NCI-H1092 (cell line): ENCODE results near the gene DYNLL2.
"Not testable (repeated sequence)": the region's sequence is repeated elsewhere in the genome, so short reads cannot be mapped to it uniquely, and the experiment has no call there.

Experiments used
- DNase-seq: peaks from one replicate; lab custom pipeline; 2025; lab: John Stamatoyannopoulos, UW

The DYNLL2 gene

DNA sequence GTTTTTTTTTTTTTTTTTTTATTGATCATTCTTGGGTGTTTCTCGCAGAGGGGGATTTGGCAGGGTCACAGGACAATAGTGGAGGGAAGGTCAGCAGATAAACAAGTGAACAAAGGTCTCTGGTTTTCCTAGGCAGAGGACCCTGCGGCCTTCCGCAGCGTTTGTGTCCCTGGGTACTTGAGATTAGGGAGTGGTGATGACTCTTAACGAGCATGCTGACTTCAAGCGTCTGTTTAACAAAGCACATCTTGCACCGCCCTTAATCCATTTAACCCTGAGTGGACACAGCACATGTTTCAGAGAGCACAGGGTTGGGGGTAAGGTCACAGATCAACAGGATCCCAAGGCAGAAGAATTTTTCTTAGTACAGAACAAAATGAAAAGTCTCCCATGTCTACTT is 10.0 kb upstream of the DYNLL2 start:
- DNase-seq, result not testable (repeated sequence)

DNA sequence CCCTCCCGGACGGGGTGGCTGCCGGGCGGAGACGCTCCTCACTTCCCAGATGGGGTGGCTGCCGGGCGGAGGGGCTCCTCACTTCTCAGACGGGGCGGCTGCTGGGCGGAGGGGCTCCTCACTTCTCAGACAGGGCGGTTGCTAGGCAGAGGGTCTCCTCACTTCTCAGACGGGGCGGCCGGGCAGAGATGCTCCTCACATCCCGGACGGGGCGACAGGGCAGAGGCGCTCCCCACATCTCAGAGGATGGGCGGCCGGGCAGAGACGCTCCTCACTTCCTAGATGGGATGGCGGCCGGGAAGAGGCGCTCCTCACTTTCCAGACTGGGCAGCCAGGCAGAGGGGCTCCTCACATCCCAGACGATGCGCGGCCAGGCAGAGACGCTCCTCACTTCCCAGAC is 8.8 kb upstream of the DYNLL2 start:
- DNase-seq, result not testable (repeated sequence)

DNA sequence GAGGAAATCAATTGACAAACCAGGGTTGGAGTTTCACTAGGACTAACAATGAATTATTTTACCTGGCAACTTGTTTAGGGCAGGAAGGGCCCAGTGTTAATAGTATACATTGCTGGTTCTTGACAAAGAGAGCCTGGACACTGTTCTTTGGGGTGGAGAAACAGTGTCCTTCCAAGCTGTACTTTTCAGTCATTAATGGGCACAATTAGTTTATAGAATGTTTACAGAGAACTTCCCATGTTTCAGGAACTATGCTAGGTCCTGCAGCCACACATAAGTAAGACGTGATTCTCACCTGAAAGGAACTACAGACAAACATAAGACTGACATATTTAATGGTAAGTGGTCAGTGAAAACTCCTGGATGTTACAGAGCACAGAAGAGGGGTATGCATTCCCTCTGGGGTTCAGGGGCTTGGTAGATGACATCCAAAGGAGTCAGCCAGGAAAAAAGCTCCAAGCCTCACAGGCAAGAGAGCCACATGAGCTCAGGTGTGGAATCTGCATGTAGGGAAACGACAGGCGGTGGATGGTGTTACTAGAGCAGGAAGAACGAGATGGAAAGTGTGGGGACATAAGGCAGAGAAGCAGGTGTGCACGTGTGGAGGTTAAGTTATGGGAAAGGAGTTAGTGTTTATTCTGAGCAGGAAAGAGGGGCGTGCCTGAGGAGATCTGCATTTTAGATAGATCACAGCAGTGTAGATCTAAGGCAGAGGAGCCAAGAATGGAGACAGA is 3.8 kb upstream of the DYNLL2 start:
- DNase-seq, result no peak

DNA sequence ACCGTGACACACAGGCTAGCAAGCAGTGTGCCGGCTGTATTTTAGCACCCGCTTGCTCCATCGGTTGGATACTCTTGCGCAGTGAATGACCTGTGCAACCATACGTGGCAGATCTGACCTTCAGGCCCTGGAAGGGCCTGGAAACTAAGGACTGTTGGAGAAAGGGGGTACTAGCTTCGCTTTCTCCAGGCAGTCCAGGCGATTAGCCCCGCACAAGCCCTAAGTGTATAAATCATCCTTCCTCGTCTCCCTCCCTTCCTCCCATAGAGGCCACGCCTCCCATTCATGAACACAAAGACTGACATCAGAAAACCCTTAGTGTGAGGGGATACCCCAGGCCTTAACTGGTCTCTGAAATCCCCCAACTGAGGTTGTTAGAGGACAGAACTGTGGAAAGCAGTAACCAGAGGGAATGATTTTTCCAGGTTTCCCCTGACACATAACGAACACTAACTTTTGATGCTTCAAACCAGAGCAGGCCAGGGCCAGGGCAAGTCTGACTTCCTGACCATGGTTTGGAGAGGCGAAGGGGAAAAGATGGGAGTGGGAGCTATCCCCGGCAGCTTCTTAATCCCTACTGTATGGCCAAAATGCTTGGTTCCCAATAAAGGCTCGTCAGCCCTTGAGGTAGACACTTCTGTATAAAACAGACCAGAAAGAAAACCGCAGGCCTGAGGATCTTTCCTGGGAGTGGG is 1.4 kb upstream of the DYNLL2 start:
- DNase-seq, result no peak

DNA sequence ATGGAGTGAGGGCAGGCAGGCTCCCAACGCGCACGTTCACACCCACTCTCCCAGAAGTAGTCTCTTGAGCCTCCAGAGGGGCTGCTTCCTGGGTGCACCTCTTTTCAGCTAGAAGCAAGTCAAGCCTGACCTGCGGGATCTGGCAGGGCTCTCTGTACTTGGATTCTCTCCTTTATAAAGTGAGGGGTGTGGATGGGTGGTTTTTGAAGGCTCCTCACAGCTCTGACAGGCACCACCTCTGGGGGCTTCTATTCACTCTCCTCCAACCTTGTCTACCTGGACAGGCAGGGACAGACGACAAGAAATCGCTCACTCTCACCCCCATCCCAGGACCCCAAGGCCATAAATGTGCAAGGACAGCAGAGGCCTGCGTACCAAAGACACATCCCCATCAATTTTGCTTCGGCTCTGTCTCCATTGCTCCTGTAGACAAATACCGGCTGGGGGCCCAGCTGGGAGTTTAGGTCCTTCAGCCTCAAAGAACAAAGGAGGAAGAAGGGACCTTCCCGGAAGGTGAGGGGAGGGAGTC is 814 bp upstream of the DYNLL2 start:
- no peak for DNase-seq

DNA sequence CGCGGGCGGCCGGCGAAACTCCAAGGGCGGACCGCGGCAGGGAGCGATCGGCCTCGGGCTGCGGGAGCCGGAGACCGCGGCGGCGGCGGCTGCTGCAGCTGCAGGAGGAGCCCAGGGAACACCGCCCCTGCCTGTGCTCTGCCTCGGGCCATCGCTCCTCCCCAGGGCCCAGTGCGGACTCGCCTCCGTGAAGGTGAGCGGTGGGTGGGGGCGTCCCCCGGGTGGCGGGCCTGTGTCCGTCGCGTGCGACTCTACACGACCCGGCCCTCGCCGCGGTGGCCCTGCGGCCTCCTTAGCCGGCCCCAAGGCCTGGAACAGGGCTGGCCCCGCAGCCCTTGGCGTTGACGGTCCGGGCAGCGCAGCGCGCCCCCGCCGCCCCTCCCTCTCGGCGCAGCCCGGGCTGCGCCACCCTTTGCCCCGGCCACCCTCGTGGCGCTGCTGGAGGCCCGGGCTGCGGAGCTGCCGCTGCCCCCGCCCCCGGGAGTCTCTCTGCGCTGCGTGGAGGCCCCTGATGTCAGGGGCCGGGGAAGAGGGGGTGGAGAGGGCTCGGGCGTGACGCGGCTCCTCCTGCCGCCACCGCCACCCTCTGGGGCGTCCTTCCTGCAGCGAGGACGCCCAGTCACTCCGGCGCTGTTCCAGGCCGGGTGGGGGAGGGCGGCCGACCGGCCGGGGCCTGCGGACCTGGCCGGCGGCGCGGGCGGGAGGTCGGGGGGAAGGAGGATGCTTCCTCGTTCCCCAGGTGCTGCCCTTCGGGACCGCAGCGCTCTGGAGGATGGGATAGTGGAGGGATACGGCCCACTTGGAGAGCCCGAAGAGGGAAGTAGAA is 485 bp downstream of the DYNLL2 start:
- peak; percentile 5 for DNase-seq

DNA sequence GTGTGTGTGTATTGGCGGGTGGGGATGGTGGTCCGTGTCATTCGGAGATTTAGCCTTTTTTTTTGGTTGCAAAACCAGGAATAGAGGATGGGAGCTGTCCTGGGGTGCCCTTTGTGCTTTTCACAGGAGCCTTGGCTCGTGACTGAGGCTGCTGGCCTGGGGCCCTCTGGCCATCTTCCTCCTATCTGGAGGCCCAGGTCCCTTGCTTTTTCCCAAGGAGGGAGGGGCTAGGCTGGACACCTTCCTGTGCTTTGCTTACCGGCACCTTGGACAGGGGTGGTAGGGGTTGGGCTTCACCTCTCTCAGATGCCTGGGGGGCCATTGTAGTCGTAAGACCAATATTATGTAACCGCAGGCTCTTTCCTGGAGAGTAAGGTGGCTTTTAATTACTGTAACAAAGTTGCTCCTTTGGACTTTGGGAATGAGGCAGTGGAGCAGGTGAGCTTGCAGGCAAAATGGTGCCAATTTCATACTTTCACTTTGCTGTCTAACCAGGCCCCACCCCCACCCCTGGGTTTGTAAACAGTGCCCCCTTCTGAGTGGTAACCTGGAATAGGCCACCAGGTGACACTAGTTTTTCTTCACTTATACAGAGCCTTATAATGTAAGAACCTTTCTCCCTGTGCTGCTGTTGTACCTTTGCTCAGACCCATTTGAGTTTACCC is 1.2 kb downstream of the DYNLL2 start:
- DNase-seq, result peak; percentile 4

DNA sequence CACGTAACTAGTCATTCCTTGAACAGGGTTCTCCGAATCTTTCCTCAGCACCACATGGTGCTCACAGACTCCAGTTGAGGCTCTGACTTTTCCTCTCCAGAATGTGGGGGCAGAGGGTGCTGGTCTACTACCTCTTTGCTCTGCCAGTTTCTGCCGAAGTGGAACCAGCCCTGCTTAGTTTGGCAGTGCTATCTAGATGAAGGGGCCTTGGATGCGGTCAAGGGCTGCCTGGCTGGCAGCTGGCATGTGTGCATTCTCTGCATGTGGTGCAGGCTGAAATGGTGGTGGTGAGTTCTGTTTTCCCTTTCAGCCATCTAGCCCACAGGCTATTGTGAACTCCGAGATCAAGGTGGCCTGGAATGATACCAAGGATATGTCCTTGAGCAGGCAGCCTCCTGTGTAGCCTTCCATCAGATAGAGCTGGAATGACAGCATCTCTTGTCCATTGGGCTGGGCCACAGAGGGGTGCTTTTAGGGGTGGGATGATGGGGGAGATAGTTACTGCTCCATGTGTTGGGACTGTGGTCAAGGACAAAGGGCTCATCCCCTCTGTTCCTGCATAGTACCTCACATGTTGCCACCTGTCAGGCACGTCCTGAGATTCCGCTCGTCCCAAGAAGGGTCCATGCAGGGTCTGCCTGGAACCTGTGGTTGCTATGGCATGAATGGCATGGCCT is 2.0 kb downstream of the DYNLL2 start:
- no peak for DNase-seq

DNA sequence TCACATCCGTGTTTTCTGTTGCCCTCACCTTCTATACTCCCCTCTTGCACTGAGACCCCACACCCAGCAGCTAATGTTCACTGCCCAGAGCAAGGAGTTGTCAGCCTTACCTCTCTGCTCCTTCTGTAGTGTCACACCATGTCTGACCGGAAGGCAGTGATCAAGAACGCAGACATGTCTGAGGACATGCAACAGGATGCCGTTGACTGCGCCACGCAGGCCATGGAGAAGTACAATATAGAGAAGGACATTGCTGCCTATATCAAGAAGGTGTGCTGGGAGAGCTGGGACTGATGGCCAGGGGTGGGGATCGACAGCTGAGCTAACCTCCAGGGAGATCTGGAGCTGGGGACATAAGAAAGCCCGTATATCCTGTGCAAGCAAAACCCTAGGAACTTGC is 3.7 kb downstream of the DYNLL2 start:
- no peak for DNase-seq

DNA sequence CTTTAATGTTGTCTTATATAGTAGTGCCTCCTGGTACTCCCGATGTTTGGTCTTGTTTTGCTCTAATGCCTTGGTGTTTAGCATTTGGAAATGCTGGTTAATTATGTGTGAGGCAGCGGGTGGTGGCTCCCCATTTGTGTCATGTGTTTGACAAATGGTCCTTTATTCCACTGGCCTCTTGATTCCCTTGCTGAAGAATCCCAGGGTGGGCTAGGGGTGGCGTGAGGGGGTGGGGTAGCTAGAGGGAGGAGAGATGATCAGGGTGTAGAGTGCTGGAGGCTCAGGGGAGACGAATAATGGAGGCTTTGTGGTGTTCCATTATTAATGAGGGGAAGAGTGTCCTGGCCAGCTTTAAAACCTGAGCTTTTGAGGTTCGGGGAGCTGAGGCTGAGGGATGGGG is 5.4 kb downstream of the DYNLL2 start:
- no peak for DNase-seq

DNA sequence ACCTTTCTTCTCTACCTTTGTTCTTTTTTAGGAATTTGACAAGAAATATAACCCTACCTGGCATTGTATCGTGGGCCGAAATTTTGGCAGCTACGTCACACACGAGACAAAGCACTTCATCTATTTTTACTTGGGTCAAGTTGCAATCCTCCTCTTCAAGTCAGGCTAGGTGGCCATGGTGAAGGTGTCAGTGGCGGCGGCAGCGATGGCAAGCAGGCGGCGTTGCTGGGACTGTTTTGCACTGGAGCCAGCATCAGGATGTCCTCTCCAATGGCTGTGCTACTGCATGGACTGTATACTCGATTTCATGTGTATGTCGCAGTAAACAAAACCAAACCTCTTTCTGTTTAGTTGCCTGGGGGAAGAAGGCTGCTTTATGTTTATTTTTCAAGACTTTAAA is 5.9 kb downstream of the DYNLL2 start:
- DNase-seq, result no peak

DNA sequence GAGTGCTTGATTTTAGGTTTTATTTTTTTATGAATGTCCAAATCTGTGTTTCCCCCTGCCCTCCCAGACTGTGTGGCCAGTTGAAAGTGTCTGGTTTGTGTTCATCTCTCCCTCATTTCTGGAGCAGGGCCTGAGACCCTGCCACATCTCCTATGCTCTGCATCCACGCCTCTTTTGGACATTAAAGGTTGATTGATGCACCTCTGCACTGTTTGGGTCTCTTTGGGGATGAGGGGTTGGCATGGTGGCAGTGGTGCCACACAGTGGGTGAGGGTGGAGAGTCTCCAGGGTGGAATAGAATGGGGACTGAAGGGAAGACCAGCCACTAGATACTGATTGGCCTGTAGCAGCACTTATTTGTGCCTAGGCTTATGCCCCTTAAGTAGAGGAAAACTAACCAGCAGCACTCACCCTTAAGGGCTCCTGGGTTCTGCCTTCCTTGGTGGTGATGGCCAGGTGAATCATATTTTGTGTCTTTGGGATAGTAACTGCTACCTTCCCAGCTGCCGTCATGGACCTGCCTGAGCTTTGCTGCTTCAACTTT is 7.9 kb downstream of the DYNLL2 start:
- no peak for DNase-seq

DNA sequence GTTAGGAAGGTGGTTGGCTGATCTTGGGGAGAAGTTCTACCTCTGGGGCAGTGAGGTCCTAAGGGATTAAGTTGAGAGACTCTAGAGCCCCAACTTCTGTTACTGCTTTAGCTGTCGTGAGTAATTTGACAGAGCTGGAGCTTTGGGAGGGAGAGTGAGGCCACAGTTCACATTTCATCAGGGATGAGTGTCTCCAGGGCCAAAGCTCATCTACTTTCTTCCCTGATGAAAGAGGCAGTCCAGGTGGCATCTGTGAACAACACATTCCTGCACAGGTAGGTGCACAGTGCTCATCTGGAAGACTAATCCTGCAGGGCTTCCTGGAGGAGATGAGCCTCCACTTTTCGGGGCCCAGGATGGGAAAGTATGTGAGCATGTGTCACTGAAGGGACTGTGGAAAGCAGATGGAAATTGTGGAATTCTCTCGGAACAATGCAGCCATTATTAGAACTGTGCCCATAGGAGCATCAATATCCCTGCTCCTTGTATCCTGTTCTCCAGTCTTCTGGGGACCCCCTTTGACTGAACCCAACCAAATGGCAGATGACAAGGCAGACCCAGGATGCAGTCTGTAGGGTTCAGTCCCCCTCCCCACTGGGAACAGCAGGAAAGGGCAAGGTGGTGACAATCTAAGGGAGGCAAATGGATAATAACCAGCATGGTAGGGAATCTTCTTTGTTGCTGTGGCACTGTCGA is 9.0 kb downstream of the DYNLL2 start:
- DNase-seq, result no peak

DNA sequence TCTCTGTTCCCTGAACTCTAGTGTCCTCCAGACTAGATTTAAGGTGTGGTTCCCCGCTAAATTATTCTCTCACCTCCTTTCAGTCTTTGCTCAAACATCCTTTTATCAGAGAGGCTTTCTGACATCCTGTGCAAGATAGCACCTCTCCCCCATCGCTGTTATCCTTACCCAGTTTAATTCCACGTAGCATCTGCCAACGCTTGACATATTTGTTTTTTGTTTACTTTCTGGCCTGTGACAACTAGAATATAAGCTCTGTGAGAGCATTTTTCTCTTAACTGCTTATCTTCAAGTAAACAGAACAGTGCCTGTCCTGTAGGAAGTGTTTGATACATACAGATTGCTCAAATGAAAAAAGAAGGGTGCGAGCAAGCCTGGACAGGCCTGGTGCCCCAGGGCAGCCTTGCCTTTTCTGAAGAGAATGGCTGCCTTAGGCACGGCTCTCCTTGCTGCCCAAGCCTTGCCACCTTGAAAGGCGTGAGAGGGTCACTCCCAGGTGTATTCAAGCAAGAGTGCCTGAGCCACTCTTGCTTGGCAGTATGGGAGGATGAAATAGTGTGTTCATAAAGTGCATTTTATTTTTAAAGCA is 9.7 kb downstream of the DYNLL2 start:
- no peak for DNase-seq

DNA sequence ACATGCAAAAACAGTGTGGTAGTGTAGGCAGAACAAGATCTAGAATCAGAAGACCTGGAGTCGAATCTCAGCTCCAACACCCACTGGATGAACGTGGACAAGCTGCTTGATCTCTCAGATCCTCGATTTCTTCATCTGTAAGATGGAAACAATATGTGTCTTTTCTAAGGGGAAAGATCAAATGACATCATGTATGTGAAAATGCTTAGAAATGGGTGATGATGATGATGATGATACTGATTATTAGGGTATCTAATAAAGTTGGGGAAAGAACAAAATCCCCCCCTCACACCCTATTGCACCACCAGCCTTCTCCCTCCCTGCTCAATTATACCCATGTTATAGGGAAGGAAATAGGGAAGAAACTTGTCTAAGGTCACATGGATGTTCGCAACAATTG is 10.9 kb downstream of the DYNLL2 start:
- DNase-seq, result no peak

DNA sequence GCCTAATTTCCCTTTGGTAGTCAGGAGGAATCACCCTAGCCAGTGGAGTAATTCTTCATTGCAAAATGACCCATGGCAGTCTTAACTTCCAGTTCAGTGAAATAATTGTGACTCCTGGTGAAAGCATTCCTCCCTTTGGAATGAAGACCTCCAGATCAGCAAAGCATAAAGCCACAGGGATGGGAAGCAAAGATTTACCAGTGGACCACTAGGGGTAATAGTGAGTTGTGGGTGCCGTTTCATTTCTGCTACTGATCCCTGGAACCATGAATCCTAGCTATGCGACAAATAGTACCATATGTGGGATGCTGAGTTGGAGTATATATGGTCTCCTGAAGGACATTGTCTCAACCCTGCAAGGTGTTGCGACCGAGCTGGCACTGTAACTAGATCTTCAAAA is 13.7 kb downstream of the DYNLL2 start:
- DNase-seq, result no peak

DNA sequence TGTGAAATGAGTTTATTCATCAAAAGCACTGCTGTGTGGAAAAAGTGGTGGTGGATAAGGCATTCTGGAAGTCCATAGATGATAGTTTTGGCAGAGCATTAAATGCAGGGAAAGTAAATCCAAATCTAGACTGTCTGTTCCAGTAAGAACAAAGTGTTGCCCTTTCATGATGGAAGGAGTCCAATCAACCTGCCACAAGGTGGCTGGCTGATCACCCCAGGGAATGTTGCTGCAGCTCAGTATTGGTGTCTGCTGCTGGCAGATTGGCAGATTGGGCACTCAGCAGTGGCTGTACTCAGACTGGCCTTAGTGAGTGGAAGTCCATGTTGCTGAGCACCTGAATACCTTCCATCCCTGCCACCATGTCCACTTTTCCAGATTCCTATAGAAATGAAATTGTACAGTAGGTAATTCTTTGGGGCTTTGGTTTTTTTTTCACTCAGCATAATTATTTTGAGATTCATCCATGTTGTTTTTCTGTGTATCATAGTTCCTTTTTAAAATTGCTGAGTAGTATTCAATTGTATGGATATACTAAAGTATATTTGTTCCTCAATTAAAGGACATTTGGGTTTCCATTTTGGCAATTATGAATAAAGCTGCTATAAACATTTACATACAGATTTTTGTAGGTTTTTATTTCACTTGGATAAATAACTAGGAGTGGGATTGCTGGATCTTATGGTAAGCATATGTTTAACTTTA is 14.3 kb downstream of the DYNLL2 start:
- no peak for DNase-seq

DNA sequence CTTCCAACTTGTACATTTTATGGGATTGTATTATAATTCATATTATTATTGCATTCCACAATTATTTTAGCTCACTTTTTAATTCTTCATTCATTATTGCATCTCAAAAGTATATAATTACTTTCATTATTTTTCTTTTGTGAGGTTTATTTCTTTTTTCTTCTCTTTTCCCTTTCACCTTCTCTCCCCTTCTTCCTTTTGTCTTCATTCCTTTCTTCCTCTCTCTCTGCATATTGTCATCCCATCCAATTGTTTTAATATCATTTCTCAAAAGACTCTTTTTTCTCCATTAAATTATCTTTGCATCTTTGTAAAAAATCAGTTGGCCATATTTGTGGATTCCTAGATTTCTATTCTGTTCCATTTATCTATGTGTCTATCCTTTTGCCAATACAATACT is 17.3 kb downstream of the DYNLL2 start:
- no peak for DNase-seq

DNA sequence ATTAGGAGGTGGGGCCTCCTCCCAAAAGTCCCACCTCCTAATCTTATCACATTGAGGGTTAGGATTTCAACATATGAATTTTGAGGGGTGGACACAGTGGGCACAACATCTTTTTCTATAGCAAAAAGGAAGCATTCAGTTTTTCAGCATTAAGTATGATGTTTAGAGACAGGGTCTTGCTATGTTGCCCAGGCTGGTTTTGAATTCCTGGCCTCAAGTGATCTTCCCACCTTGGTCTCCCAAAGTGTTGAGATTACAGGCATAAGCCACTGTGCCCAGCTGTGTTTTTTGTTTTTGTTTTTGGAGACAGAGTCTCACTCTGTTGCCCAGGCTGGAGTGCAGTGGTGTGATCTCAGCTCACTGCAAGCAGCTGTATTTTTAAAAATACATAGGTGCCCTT is 18.7 kb downstream of the DYNLL2 start:
- not testable (repeated sequence) for DNase-seq

DNA sequence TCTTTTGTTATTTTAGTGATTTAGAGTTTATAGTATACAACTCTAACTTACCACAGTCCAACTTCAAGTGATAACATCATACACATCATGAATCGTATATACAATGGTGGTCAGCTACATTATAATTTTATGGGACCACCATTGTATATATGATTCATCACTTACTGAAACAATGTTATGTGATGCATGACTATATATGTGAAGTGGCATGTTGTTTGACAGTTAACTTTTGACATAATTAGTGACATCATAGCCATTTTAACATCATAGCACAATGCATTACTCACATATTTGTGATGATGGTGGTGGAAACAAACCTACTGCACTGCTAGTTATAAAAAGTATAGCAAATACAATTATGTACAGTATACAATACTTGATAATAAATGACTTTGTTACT is 21.9 kb downstream of the DYNLL2 start:
- DNase-seq, result no peak
